Measurements from ENCODE around the gene ILDR1. TPM values are rescaled to one million over a fixed set of nuclear protein-coding genes. Genes with fewer than 3 reads are reported as not detected.

The ILDR1 gene
- total RNA-seq = 1.4 and 1.7 TPM in 2 replicates

GRCh38 chr3:122021811-122022401, at the start of gene ILDR1:
Gene ILDR1, minus strand, starts transcription at chr3:122022247. Its CDS starts 170 bp downstream, at chr3:122022077.

DNA sequence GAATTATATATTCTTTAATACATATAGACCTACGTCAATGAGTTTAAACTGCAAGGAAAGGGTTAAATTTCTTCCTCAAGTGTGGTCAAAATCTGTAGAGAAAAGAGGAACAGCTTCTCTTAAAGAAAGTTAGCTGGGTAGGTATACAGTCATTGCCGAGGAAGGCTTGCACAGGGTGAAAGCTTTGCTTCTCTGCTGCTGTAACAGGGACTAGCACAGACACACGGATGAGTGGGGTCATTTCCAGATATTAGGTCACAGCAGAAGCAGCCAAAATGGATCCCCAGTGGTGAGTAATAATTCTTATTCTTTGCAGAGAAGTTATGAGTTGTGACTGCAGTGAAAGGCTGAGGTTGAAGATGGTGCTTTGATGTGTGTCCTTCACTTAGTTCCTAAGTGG, 33.2 kb upstream of the ILDR1 start, which contains the start of gene CD86:
Gene CD86 (plus strand): TSS at position 148 of the 400 bp plus-strand sequence. CDS start 128 bp downstream, at position 276.

Other genes starting within 250 kb of the ILDR1 start
- gene IQCB1, start 187.2 kb downstream of the ILDR1 start, total RNA-seq = 21.5 and 24.4 TPM in 2 replicates
- gene EAF2, start 187.0 kb downstream of the ILDR1 start, total RNA-seq = 4.2 and 6.2 TPM in 2 replicates
- 1.0 and 2.4 TPM in 2 replicates for gene SLC15A2, start 127.8 kb downstream of the ILDR1 start, total RNA-seq
- gene CD86, start 33.1 kb upstream of the ILDR1 start, total RNA-seq = 0.07 TPM in 1 of 2 replicates, not detected in the other
- gene CASR, start 161.4 kb upstream of the ILDR1 start, total RNA-seq = not detected in 2 replicates